GM13977 (cell line): Measurements from ENCODE around the gene TMEM200A.

Experiments used
- DNase-seq: peaks from one replicate; pipeline ENCODE4 v3.0.0; 2012; ENCODE audit warnings: low spot score
- in situ Hi-C: fragments of 300-500 bp; cut with MboI; formaldehyde crosslinking; loops from one replicate; pipeline ENCODE4 v1.12.0; 2022; ENCODE audit warnings: low sequenced_read_pairs, low pct_unique_long_range_greater_than_20kb, mixed read lengths, inconsistent platforms; ENCODE audit not compliant: unreplicated experiment
- TF ChIP-seq, protein P1 (sequence below): IDR thresholded peaks from 2 replicates; pipeline ENCODE4 v1.5.1; 2012; ENCODE audit warnings: mild to moderate bottlenecking, control low read depth; ENCODE audit not compliant: insufficient read depth; ENCODE audit errors: extremely low read depth, missing control alignments

TMEM200A gene

DNA sequence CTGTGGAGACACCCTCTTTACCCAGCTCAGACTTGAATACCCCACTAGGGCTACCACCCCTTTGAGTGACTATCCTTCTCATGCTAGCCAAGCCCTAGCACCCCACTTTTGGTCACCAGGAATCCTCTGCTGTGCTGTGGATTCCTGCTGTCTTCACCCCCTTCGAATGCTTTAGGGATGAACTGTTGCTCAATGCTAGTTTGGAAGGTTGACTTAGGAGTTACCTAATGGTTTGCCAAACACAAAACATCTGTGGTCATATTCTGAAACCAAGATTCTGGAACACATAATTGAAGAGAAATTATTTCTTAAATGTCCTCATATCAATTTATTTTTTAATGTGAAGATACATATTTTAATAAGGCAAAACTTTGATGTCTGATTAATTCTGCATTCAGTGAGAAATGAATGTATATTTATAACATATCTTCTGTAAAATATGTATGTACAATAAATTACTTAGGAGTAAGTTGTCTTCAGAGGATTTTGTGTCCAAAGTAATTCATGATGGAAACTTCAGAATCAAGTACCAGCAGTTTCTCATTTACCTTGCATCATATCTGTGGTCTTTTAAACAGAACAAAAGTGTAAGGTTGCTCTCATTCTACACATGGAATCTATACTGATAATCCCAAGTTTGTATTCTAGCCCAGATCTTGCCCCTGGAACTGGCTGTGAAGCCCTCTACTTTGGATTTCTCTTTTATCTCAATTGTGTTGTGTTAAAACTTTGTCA is 46.9 kb downstream of the TMEM200A start:
- no peak for DNase-seq
- in situ Hi-C loops, result no loop called here
- TF ChIP-seq, protein P1, sequence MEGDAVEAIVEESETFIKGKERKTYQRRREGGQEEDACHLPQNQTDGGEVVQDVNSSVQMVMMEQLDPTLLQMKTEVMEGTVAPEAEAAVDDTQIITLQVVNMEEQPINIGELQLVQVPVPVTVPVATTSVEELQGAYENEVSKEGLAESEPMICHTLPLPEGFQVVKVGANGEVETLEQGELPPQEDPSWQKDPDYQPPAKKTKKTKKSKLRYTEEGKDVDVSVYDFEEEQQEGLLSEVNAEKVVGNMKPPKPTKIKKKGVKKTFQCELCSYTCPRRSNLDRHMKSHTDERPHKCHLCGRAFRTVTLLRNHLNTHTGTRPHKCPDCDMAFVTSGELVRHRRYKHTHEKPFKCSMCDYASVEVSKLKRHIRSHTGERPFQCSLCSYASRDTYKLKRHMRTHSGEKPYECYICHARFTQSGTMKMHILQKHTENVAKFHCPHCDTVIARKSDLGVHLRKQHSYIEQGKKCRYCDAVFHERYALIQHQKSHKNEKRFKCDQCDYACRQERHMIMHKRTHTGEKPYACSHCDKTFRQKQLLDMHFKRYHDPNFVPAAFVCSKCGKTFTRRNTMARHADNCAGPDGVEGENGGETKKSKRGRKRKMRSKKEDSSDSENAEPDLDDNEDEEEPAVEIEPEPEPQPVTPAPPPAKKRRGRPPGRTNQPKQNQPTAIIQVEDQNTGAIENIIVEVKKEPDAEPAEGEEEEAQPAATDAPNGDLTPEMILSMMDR, result no peak

DNA sequence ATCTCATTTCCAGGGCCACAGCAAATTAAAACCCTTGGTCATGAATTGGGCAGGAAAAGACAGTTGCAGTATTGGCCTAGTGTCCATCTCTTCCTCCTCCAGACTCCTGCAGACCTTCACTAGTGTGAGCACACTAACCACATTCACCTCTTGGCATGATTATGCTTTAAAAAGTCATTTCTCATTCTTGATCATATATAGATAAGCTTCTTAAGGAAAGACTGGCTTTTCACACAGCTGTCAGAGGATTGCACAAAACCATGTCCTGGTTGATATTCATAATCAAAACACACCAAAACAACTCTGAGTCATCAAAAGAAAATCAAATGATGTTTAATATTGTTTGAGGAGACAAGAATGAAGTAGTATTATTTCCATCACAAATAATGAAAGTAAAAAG is 52.1 kb downstream of the TMEM200A start:
- DNase-seq, result no peak
- TF ChIP-seq, protein P1, result no peak

DNA sequence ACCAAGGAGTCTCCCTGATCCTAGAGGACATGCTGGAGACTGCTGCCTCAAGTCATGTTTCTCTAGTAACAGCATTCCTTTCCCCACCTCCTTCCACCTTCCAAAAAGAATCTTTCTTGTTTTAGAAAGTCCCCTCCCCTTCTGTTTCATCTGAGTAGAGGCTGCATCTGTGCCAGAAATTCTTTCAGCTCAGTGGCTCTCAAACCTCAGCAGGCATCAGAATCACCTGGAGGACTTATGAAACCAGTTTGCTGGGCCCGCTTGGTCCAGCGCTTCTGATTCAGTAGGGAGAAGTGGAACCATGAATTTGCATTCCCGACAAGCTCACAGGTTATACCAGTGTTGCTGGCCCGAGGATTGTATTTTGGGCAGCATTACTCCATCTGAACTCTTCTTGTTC is 55.1 kb downstream of the TMEM200A start:
- in situ Hi-C loops, result no loop called here
- TF ChIP-seq, protein P1, result no peak
- no peak for DNase-seq

More for the DNA sequence above, 52.1 kb downstream of the TMEM200A start:
- in situ Hi-C loops, result no loop called here

DNA sequence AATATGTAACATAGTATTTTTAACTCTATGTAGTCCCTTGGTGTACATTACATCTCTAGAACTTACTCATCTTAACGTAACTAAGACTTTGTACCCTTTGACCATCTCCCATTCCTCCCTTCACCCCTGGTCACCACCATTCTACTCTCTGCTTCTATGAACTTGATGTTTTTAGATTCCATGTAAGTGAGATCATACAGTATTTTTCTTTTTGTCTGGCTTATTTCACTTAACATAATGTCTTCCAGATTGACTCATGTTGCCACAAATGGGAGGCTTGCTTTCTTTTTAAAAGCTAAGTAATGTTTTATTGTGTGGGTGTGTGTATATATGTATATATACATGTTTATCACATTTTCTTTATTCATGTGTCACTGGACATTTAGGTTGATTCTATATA is 55.8 kb downstream of the TMEM200A start:
- in situ Hi-C loops, result no loop called here
- DNase-seq, result no peak
- TF ChIP-seq, protein P1, result no peak

DNA sequence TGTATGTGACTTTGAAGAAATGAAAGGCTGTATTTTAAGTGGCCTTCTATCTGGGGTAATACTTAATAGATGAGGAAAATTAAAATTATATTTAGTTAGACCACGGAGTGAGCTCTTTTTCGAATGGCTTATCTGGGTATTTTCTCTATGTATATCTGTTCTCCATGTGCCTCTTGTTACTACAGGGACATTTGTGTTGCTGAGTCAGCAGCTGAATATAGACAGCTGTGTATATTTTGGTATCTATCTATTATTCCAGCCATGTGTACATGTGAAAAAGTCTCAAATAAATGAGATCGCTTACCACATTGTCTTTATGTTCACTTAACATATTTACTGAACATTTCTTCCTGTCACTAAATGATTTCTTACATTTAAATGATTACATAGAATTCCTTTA is 57.2 kb downstream of the TMEM200A start:
- DNase-seq, result no peak
- in situ Hi-C loops, result no loop called here
- TF ChIP-seq, protein P1, result no peak

DNA sequence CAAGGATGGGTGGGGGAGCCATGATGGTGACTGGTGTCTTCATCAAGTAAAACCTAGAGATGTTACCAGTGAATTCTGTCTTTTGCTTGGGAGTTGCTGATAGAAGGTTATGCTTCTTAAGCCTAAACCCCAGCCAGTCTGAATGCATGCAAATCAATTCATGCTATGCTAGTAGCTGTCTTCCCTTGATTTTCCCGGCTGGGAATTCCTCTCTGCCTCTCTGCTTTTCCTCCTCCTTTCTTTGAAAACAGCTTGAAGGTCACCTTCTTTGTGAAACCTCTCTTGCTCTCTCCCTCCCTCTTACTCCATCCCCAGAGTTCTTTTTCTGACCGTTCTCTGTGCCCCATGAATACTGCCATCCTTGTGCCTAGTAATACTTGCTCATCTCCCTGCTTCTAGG is 58.9 kb downstream of the TMEM200A start:
- in situ Hi-C loops, result no loop called here
- TF ChIP-seq, protein P1, result no peak
- no peak for DNase-seq
